DMS114 treated with DMSO at 0.1 percent for 48 hours (cell line): ENCODE data around the gene MEX3A.
"Not testable (repeated sequence)": the region's sequence is repeated elsewhere in the genome, so short reads cannot be mapped to it uniquely, and the experiment has no call there.

Experiments
- DNase-seq: peaks from one replicate; lab custom pipeline; 2025; ENCODE audit not compliant: unreplicated experiment; lab: John Stamatoyannopoulos, UW

Gene MEX3A

DNA sequence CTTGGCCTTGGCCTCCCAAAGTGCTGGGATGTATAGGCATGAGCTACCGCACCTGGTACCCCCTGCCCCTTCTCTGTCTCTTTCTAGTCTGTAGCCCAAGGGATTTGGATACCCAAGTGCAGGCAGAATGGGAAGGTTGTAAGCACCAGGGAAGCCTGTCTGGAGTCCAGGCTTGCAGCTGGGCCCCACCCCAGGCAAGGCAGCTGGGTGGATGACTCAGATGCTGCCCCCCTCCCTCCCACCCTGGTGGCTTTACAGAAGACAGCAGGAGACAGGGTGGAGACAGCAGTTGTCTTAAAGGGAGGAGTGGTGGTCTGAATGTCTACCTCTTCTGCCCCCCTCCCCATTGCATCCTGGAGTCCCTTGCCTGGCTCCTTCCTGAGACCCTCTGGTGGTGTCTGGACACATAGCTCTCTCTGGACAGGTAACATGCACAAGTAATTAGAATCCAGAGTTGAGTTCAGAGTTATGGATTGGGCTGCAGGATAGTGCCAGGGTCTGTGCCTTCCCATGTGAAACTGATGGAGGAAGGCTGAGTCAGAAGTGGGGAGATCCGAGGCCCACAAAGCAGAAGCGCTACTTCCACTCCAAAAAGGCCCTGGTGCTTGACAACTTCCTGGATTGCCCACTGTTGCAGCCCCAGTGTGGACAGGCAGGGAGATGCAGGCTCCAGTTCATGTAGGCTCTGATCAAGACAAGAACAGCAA is 37.4 kb upstream of the MEX3A start:
- DNase-seq: no peak

DNA sequence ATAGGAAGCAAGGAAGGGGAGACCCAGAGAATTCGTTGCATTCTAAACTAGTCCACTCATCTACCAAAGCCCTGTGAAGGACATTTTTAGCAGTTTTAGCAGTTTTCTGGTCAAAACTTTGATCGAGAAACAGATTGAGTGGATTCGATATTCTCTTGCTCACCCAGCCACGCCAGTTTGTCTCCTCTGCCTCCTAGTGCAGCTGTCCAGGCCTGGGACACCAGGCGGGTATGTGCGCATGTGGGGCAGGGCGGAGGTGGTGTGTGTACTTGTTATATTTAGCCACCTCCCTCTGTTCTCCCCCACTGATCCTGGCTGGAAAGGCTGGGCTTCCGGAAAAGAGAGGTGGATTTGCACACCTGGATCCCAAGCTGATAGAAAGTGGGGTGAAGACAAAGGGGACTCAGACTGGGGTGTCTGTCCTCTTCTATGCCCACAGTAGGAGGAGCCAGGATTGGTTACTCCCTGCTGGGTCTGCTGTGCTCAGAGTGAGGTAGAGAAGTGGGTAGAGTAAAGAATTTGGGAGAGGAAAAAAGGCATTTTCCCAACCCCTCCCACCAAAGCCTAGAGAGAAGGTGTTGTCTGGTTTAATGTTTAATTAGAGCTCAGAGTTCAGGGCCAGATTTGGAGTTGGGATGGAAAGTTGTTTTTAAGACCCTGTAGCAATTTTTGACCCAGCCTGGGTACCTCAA is 36.1 kb upstream of the MEX3A start:
- DNase-seq: no peak

DNA sequence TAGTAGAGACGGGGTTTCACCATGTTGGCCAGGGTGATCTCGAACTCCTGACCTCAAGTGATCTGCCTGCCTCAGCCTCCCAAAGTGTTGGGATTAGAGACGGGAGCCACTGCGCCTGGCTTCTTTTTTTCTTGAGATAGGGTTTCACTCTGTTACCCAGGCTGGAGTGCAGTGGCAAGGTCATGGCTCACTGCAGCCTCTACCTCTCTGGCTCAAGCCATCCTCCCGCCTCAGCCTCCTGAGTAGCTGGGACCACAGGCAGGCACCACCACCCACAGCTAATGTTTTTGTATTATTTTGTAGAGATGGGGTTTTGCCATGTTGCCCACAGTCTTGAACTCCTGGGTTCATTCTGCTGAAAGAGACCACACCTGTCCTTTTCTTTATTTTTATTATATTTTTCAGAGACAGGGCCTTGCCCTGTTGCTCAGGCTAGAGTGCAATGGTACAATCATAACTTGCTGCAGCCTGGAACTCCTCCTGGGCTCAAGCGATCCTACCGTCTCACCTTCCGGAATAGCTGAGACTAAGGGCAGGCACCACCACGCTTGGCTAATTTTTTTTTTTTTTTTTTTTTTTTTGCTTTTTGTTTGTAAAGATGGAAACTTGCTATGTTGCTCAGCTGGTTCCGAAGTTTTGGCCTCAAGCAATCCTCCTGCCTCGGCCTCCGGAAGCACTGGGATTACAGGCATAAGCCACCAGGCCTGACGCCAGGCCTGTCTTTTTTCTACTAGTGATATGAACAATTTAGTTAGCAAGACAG is 35.3 kb upstream of the MEX3A start:
- no peak for DNase-seq

DNA sequence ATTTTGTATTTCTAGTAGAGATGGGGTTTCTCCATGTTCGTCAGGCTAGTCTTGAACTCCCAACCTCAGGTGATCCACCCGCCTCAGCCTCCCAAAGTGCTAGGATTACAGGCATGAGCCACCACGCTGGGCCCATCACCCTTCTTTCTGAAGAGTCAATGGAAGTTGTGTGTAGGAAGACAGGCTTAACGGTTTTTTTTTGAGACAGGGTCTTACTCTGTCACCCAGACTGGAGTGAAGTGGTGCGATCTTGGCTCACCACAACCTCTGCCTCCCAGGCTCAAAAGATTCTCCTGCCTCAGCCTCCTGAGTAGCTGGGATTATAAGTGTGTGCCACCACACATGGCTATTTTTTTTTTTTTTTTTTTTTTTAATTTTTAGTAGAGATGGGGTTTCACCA is 34.5 kb upstream of the MEX3A start:
- not testable (repeated sequence) for DNase-seq

DNA sequence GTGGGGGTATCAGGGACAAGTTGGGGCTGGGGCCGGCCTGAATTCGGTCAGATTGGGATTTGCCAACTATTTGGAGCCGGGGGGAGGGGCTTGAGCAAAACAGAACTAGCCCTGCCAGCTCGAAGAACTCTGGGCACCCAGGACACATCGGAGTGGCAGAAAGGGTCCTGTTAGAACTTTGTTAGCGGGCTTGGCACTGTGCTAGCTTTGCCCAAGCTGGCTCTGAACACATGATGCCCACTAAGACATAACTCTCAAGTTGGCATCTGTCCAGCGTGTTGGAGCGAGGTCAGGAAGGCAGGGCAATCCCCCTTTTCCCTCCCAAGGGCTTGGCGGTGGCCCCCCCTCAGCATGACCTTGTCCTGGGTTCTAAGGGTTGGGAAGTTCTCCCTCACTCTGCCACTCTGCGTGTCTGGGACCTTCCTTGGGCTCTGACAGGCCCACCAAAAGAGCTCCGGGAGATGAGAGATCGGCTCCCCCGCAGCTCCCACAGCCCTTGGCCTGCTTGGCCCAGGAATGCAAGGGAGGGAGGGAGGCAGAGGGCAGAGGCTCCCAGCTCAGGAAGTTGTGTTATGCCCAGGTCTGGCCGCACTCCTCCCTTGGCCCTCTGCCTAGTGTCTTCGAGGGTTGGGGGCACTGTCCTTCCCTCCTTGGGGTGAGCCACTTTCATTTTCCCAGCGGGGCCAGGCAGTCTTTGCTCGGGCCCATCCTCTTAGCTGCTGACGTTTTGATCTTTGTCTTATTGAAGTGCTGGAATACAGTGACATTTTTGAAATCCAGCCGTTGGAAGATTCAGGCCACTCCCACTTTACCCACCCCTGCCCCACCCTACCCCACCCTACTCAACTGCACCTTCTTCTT is 33.5 kb upstream of the MEX3A start:
- DNase-seq: peak; percentile 66

DNA sequence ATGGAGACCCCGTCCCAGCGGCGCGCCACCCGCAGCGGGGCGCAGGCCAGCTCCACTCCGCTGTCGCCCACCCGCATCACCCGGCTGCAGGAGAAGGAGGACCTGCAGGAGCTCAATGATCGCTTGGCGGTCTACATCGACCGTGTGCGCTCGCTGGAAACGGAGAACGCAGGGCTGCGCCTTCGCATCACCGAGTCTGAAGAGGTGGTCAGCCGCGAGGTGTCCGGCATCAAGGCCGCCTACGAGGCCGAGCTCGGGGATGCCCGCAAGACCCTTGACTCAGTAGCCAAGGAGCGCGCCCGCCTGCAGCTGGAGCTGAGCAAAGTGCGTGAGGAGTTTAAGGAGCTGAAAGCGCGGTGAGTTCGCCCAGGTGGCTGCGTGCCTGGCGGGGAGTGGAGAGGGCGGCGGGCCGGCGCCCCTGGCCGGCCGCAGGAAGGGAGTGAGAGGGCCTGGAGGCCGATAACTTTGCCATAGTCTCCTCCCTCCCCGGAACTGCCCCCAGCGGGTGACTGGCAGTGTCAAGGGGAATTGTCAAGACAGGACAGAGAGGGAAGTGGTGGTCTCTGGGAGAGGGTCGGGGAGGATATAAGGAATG is 32.8 kb upstream of the MEX3A start:
- peak; percentile 66 for DNase-seq

DNA sequence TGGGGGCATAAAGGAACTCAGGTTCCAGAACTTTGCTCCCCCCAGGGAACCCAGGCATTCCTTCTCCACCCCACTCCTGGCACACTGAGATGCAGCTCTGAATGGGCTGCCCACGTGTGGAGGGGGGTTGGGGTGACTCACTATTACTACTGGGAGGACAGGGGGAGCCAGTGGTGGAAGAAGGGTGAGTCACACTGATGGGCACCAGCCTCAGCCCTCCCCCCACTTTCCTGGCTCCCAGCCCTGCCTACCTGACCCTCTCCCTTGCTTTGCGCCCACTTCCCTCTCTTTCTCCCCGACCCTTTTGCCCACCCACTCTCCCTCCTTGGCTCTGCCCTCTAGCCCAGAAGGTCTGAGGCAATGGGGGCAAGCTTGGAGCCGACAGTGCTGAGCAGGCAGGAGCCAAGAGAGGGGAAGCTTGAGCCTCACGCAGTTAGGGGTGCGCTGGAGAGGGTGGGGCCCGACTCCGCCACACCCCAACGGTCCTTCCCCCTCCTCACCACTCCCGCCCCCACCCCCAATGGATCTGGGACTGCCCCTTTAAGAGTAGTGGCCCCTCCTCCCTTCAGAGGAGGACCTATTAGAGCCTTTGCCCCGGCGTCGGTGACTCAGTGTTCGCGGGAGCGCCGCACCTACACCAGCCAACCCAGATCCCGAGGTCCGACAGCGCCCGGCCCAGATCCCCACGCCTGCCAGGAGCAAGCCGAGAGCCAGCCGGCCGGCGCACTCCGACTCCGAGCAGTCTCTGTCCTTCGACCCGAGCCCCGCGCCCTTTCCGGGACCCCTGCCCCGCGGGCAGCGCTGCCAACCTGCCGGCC is 32.0 kb upstream of the MEX3A start, which contains the start of gene LMNA:
LMNA (plus strand) TSS at position 611 of the 818 bp plus-strand sequence. CDS start 208 bp downstream, outside the sequence.
- peak; percentile 74 for DNase-seq

DNA sequence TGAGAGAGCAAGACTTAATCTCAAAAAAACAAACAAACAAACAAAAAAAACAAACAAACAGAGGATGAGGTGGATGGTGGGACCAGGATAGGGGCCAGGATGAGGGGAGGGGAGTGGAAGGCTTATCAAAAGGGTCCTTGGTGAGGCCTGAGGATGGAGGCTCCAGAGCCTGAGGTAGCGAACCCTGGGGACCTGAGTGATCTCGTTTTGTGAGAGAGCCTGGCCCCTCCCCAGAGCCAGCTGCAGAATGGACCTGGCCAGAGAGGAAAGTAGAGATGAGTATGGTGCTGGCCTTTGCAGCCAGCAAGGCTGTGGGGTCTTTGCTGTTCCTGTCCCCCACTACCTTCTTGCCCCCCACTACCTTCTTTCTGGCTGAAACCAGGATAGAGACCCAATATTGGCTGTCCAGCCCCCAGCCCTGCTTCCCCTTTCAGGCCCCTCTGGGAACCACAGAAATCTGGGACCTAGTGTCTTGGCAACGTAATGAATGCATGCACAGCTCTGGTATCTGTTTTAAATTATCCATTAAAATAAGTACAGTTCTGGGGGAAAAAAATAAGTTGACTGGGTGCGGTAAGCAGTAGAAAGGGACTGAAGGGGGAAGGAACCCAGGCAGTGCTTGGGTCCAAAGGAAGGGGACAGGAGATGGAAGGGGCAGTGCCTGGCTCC is 31.2 kb upstream of the MEX3A start:
- DNase-seq: no peak

DNA sequence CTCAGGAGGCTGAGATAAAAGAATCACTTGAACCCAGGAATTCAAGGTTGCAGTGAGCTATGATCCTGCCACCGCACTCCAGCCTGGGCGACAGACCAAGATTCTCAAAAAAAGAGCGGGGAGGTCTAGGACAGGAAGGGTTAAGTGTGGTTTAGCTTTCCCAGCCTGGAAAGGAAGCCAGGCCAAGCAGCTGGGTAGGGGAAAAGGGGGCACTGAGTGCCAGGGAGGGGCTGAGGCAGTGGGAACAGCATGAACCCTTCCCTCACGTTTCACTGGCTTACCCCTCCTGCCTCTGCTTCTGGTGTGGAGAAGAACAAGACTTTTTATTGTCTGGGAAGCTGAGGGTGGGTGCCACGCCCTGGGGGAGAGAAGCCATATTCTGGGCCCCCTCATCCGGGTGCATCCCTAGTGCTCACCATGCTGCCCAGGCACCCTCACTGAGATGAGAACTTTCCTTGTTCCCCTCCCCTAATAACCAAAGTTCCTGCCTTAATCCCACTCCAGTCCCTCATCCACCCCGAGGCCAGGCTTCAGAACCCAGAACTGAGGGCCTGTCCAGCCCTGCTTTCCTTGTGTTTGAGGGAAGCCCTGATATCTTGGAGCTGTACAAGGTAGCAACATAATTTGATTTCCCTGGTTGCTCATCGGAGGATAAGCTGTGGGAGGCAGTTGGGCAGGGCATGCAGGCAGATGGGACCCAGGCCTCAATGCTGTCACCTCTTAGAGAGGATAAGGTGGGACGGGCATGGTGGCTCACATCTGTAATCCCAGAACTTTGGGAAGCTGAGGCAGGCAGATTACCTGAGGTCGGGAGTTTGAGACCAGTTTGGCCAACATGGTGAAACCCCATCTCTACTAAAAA is 30.2 kb upstream of the MEX3A start:
- DNase-seq: no peak

DNA sequence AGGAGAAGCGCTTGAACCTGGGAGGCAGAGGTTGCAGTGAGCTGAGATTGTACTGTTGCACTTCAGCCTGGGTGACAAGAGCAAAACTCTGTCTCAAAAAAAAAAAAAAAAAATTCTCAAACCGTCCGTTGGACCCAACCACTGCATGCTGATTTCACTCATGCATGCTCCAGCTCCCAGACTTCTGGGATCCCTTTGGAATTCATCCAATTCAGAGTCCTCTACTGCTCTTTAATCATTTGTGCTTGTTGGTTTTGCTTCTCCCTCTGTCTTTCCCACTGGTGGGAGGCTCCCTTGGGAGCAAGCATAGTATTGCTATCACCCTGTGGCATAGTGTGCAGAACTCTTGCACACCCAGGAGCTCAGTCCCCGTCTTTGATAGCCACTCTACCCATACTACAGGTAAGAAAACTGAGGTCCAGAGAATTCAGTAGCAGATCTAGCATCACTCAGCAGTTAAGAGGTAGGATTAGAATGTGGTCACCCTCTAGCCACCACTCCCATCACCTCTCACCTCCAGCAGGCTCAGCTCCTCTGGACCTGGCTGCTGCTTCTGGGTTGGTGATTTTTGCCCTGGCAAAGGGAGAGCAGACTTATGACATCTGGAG is 29.2 kb upstream of the MEX3A start:
- DNase-seq: no peak

DNA sequence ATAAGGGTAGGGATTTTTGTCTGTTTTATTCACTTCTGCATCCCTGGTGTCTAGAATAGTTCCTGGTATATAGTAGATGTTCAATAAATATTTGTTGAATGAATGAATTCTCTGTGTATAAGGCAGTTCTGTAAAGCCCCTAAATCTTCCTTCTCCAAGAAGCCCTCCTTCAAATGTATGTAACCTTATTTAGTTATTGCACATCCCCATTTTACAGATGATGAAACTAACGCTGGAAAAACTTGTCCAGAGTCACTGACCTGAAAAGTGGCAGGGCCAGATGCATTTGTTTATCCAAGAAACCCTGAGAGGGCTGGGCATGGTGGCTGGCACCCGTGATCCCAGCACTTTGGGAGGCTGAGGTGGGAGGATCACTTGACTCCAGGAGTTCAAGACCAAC is 28.0 kb upstream of the MEX3A start:
- DNase-seq: no peak

DNA sequence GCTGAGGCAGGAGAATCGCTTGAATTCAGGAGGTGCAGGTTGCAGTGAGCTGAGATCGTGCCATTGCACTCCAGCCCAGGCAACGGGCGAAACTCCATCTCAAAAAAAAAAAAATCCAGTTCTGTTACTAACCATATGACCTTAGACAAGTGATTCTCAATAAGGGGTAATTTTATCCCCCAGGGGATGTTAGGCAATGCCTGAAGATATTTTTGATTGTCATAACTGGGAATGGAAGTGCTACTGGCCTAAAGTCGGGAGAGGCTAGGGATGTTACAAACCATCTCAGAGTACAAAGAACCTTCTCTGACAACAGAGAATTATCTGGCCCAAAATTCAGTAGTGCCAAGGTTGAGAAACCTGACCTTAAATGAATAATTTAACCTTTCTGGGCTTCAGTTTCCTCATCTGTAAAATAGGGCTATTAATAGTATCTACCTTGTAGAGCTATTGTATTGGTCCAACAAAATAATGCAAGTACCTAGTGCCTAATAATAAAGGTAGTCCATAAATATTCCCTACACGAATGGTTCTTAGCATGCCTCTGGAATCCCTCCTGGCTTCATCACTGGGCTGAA is 26.5 kb upstream of the MEX3A start:
- DNase-seq: no peak

DNA sequence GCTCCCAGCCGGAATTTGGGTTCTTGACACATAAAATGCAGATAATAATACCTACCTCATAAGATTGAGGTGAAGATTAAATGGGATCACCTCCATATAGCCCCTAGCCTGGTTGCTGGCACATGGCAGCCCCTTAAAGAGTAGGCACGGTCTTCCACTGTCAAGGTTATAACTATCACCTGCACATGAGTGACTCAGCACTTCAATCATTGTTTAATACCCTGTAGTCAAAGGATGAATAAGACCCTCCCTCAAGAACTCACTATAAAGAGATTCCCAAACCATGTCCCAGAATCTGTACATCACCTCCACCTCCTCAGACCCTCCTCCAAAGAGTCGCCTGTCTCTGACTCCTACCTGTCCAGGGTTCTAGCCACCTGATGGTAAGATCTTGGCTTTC is 25.8 kb upstream of the MEX3A start:
- no peak for DNase-seq

DNA sequence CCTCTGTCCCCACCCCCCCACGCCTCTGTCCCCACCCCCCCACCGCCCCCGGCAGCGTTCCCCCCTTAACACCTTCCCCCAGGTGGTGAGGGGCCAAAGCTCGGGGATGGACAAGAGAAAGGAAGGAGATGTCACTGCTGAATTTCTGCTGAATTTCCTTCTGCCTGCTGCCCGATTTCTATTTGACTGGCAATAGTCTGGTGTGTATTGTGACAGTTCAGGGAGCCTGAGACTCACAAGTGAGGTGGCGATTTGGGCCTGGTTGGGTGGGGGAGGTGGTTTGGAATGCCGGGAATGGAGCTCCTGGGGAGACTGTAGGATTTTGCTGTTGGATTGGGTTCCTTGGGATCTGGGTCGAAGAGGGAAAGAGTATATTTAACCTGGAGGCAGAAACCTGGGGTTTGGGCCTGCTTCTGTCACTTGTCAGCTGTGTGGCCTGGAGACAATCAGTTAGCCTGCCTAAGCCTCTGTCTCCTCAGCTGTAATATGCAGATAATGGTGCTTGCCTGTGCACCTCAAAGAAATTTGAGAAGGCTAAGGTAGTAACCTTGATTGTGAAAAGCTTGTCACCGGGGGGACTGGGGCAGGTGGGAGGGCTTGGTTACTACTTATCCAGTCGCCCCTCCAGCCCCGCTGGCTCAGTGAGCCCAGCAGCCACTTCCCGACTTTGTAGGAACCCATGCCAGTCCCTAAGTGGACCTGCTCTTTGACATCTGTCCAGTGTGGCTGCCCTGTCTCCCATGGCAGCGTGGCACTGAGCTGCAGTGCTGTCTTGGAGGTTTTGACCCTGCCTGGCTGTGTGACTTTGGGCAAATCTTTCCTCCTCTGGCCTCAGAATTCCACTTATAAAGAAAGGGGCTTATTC is 24.6 kb upstream of the MEX3A start:
- no peak for DNase-seq

DNA sequence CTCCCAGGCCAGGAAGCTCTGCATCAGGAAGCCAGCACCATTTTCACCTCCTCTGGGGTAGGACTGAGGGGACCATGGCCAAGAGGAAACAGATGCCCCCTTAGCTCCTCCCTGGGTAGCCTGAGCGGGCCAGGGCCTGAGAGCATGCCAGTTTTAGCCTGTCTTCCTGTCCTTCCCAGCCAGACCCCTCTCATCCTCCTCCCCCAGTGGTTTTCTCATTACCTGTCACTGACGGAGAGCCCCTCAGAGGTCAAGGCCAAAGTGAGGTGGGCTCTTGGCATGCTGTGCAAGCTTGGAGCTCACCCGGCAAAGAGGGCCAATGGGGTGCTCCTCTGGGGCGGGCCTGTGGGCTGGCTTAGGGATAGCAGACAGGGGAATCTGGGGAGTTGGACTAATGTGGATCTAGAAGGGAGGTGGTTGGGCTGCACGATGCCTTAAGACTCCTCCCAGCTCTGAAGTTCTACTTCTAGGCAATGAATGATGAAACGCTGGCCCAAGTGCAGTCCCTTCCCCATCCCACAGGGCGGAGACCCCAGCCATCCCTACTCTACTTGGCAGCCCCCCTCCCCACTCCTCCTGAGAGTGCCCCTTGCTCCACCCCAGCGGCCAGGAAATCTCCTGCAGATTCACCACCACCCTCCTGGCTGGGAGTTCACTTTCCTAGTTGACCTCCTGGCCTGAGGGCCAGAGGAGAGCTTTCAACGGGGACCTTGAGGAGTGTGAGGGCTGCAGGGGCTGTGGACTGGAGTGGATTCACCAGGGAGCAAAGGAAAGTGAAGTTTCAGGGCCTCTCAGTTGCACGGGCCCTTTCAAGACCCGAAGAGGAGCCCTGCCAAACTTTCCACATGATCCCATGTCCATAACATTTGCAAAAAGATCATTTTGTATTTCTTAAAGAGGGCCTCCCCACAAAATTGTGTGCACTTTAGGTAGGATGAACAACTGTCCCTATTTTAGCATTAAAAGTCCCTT is 22.9 kb upstream of the MEX3A start:
- DNase-seq: no peak
